Measurements from ENCODE around the gene BIRC5.
"Not testable (repeated sequence)": the region's sequence is repeated elsewhere in the genome, so short reads cannot be mapped to it uniquely, and the experiment has no call there.

Gene BIRC5

GRCh38 chr17:78226055-78226758, 12.2 kb downstream of the BIRC5 start:
- DNase-seq, result no peak

GRCh38 chr17:78226759-78227454, 12.9 kb downstream of the BIRC5 start:
- no peak for DNase-seq

- DNase-seq, result peak in 1 of 2 donors; percentile 83
Measured at GRCh38 chr17:78227455-78227916, 13.4 kb downstream of the BIRC5 start.

- DNase-seq, result no peak
Measured at GRCh38 chr17:78228176-78228575, 14.1 kb downstream of the BIRC5 start.

- no peak for DNase-seq
Measured at GRCh38 chr17:78230252-78230962, 16.4 kb downstream of the BIRC5 start.

- no peak for DNase-seq
Measured at GRCh38 chr17:78230996-78231935, 17.2 kb downstream of the BIRC5 start, which contains the start of gene TMEM235. TMEM235 (plus strand) TSS chr17:78231631; CDS start chr17:78232024, 393 bp downstream.

GRCh38 chr17:78231991-78232858, 18.2 kb downstream of the BIRC5 start:
- no peak for DNase-seq

- no peak for DNase-seq
Measured at GRCh38 chr17:78232859-78233173, 18.8 kb downstream of the BIRC5 start.

- no peak for DNase-seq
Measured at GRCh38 chr17:78233678-78234077, 19.6 kb downstream of the BIRC5 start.

- no peak for DNase-seq
Measured at GRCh38 chr17:78234261-78234865, 20.3 kb downstream of the BIRC5 start.

- not testable (repeated sequence) for DNase-seq
Measured at GRCh38 chr17:78235022-78235421, 21.0 kb downstream of the BIRC5 start.

- DNase-seq, result no peak
Measured at GRCh38 chr17:78235885-78236284, 21.8 kb downstream of the BIRC5 start.

- DNase-seq, result no peak
Measured at GRCh38 chr17:78236362-78237127, 22.5 kb downstream of the BIRC5 start.

GRCh38 chr17:78237401-78238012, 23.5 kb downstream of the BIRC5 start:
- DNase-seq, result no peak

GRCh38 chr17:78238823-78239488, 24.9 kb downstream of the BIRC5 start:
- DNase-seq, result no peak

GRCh38 chr17:78239489-78239931, 25.5 kb downstream of the BIRC5 start:
- no peak for DNase-seq

GRCh38 chr17:78240012-78240655, 26.1 kb downstream of the BIRC5 start:
- no peak for DNase-seq

- no peak for DNase-seq
Measured at GRCh38 chr17:78240839-78241238, 26.8 kb downstream of the BIRC5 start.

Measured in bone marrow (tissue), 2 donors.